GM12878 (cell line): ENCODE measurements around the gene SLC23A1. TPM values are rescaled to one million over a fixed set of nuclear protein-coding genes. Genes with fewer than 3 reads are reported as not detected.

ENCODE experiments used
- ATAC-seq: fragments of 200-7000 bp; cut with Tn5 transposase; 3 replicates; pipeline ENCODE4 v1.9.1; 2020; ENCODE audit warnings: mild to moderate bottlenecking, moderate library complexity
- BruUV-seq: library from RNA; stranded (reverse); fragments of 400-500 nt; replicated peaks from 2 replicates; lab custom pipeline; 2021; lab: Mats Ljungman, UMichigan
- CTCF ChIA-PET: fragments of 300-600 bp; sonication (Branson Sonifier 250); formaldehyde crosslinking; extraction: SDS; loops from one replicate; lab custom pipeline; 2021; ENCODE audit warnings: inconsistent platforms; lab: Yijun Ruan, JAX
- POLR2A ChIA-PET: fragments of 350-600 bp; formaldehyde crosslinking; extraction: SDS; loops from one replicate; lab custom pipeline; 2021; ENCODE audit warnings: inconsistent platforms; lab: Charles Lee
- RAD21 ChIA-PET: fragments of 300-600 bp; sonication (Branson Sonifier 250); formaldehyde crosslinking; loops from one replicate; lab custom pipeline; 2023; ENCODE audit warnings: antibody characterized with exemption; ENCODE audit not compliant: unreplicated experiment; lab: Charles Lee
- SMC1A ChIA-PET: fragments of 300-600 bp; sonication (Branson Sonifier 250); formaldehyde crosslinking; loops from one replicate; lab custom pipeline; 2023; ENCODE audit not compliant: unreplicated experiment, uncharacterized antibody; lab: Charles Lee
- DNase-seq: peaks from one replicate; pipeline ENCODE4 v3.0.0-alpha.2; 2011; ENCODE audit warnings: low read depth, low spot score
- FAIRE-seq: peaks from 3 replicates; lab custom pipeline; 2011; peaks lifted over from hg19 to GRCh38; lab: Jason Lieb, UNC
- H2AFZ ChIP-seq: 2 replicates; pipeline ENCODE4 v1.6.0; 2011; ENCODE audit warnings: low read depth, low read length, control low read depth; ENCODE audit not compliant: control insufficient read depth
- H3K27ac ChIP-seq: 2 replicates; pipeline ENCODE4 v1.5.1; 2011; ENCODE audit warnings: control low read depth; ENCODE audit not compliant: control insufficient read depth, insufficient read depth
- H3K27me3 ChIP-seq, 2 experiments: replicated peaks in 1 of 2; 2 replicates each; pipeline versions ENCODE4 v1.6.0 to v1.6.1; 2011; ENCODE audit warnings: low read length in 1 of 2; ENCODE audit not compliant: control insufficient read depth in 2 of 2, insufficient read depth in 2 of 2
- H3K36me3 ChIP-seq, 2 experiments: 2 replicates each; pipeline ENCODE4 v1.5.1; 2011; ENCODE audit warnings: low read length in 1 of 2; ENCODE audit not compliant: control insufficient read depth in 2 of 2, insufficient read depth in 2 of 2
- H3K4me1 ChIP-seq: 2 replicates; pipeline ENCODE4 v1.6.1; 2011; ENCODE audit warnings: mild to moderate bottlenecking, low read length, moderate library complexity, mixed read lengths; ENCODE audit not compliant: control insufficient read depth, insufficient read depth
- H3K4me2 ChIP-seq: 2 replicates; pipeline ENCODE4 v1.6.0; 2011; ENCODE audit warnings: control low read depth; ENCODE audit not compliant: control insufficient read depth, insufficient read depth
- H3K4me3 ChIP-seq: fragments of 200-600 bp; sonication (generic); 2 replicates; pipeline ENCODE4 v1.5.1; 2016
- H3K79me2 ChIP-seq: 2 replicates; pipeline ENCODE4 v1.6.0; 2011; ENCODE audit warnings: low read length; ENCODE audit not compliant: control insufficient read depth, insufficient read depth
- H3K9ac ChIP-seq: 2 replicates; pipeline ENCODE4 v1.8.0; 2011; ENCODE audit warnings: low read length, control low read depth, mixed read lengths; ENCODE audit not compliant: control insufficient read depth, insufficient read depth
- H3K9me3 ChIP-seq: replicated peaks from 3 replicates; pipeline ENCODE4 v1.5.1; 2011; ENCODE audit warnings: mild to moderate bottlenecking, low read length; ENCODE audit not compliant: control insufficient read depth, insufficient read depth
- H4K20me1 ChIP-seq: 2 replicates; pipeline ENCODE4 v1.6.0; 2011; ENCODE audit not compliant: control insufficient read depth, insufficient read depth
- ASH2L ChIP-seq: fragments of 300-600, 200-600 bp; sonication (generic); IDR thresholded peaks from 2 replicates; pipeline ENCODE4 v1.6.1; 2017; ENCODE audit warnings: low read depth, mild to moderate bottlenecking, borderline replicate concordance
- BCL3 ChIP-seq: IDR thresholded peaks from 2 replicates; pipeline ENCODE4 v1.6.1; 2011; ENCODE audit warnings: borderline replicate concordance, low read depth, mild to moderate bottlenecking, moderate library complexity, low read length; ENCODE audit not compliant: insufficient read depth, poor library complexity, severe bottlenecking
- EP300 ChIP-seq, 2 experiments: fragments of 150-350 bp in 1 of 2; IDR thresholded peaks; 2 replicates each; pipeline ENCODE4 v1.6.1; 2011 to 2012; ENCODE audit warnings: low read depth in 2 of 2, low read length in 2 of 2, borderline replicate concordance in 1 of 2, improper control_type of control experiment in 1 of 2, inconsistent platforms in 1 of 2; ENCODE audit not compliant: control insufficient read depth in 1 of 2
- NFIC ChIP-seq: IDR thresholded peaks from 2 replicates; pipeline ENCODE4 v1.6.1; 2012; ENCODE audit warnings: low read depth, mild to moderate bottlenecking, inconsistent platforms, low read length, moderate library complexity
- POLR2A ChIP-seq: IDR thresholded peaks from 2 replicates; pipeline ENCODE4 v1.6.1; 2011; ENCODE audit warnings: low read depth, mild to moderate bottlenecking, low read length
- POLR2AphosphoS2 ChIP-seq: IDR thresholded peaks from 2 replicates; pipeline ENCODE4 v1.6.1; 2011; ENCODE audit warnings: low read depth, mild to moderate bottlenecking, low read length, improper control_type of control experiment, moderate library complexity
- SIX5 ChIP-seq: IDR thresholded peaks from 2 replicates; pipeline ENCODE4 v1.6.1; 2011; ENCODE audit warnings: mild to moderate bottlenecking, low read depth, low read length, moderate library complexity; ENCODE audit not compliant: severe bottlenecking
- whole genome bisulfite sequencing: methylation state at CpG from one replicate; pipeline ENCODE4 v1.1.6; 2016; ENCODE audit warnings: low lambda C conversion rate; ENCODE audit not compliant: insufficient replicate concordance, insufficient coverage; ENCODE audit errors: missing lambda C conversion rate; 5-methylcytosine and 5-hydroxymethylcytosine counted together
- in situ Hi-C: fragments of 300-500 bp; cut with MboI; formaldehyde crosslinking; loops from 9 replicates; pipeline ENCODE4 v1.14.3; 2018; ENCODE audit warnings: mixed read lengths
- intact Hi-C: fragments of 100-400 bp; cut with micrococcal nuclease; formaldehyde crosslinking; loops from one replicate; pipeline ENCODE4 v1.14.2; 2022; ENCODE audit not compliant: unreplicated experiment
- polyA plus RNA-seq, 11 experiments: library from polyadenylated mRNA; depleted of rRNA in 4 of 11; unstranded in 6 of 11; stranded (reverse) in 5 of 11; fragments of >200 nt; fragmentation: Nextera tagmentation in 4 of 11; fragmentation: Illumina TruSeq in 1 of 11; extraction: Ambion mirVana in 4 of 11; extraction: Trizol in 1 of 11; gene quantifications; 1 replicate in 1 of 11; 2 replicates in 10 of 11; pipeline versions ENCODE4 v1.2.1 to v1.2.3, GENCODE V29; 2011 to 2016; ENCODE audit warnings: inconsistent platforms in 2 of 11, missing spikeins in 2 of 11, low read depth in 1 of 11
- total RNA-seq, 4 experiments: library from RNA; depleted of rRNA in 3 of 4; stranded (reverse); fragments of >200 nt in 3 of 4; fragmentation: Illumina TruSeq in 1 of 4; extraction: Trizol in 1 of 4; gene quantifications; 2 replicates each; pipeline versions ENCODE4 v1.2.1 to v1.2.3, GENCODE V29; 2013 to 2021

Gene SLC23A1
- total and polyA plus RNA-seq, 10 of the 15 experiments (the other 5 are each of a cell fraction or from before 2014, with no cell fraction given): 0.35 to 4.7 (median 1.6) TPM

- Histone ChIP-seq H3K4me3 (no peak overlapping the region), H3K4me1 (peaks cover 31% of the 10 kb centered on the region), H4K20me1 (no peaks in the 10 kb centered on the region), H3K79me2 (peaks cover 10% of the 10 kb centered on the region), H2AFZ (no peak overlapping the region), H3K9ac (no peak overlapping the region), H3K36me3 (no peaks in the 10 kb centered on the region; a peak in 2 of 4 replicates), H3K27ac (no peak overlapping the region), H3K27me3 (no peaks in the 10 kb centered on the region), H3K9me3 (no peaks in the 10 kb centered on the region), H3K4me2 (no peak overlapping the region)
- TF ChIP-seq SIX5: no peak
- no peak for TF ChIP-seq NFIC
- TF ChIP-seq ASH2L: no peak
- no peak for TF ChIP-seq EP300 (IDR thresholded peaks at IDR 0.05; ENCODE audit: borderline replicate concordance in 1 of 2, control insufficient read depth in 1 of 2, low read depth in 2 of 2, low read length in 2 of 2)
- TF ChIP-seq BCL3: no peak
- TF ChIP-seq POLR2AphosphoS2: no peak
- peak; percentile 20; the same call in 1 of the 2 replicates for TF ChIP-seq POLR2A
- ChIA-PET RAD21 (no interaction called here), POLR2A (no interaction called here), SMC1A (no interaction called here), CTCF (no interaction called here)
- in situ Hi-C loops (no loop called here), intact Hi-C loops (no loop called here)
- no TSS peak for BruUV-seq
- ATAC-seq (no peak), FAIRE-seq (no peak), DNase-seq (no peak)
- 40% methylated on average over 3 of the region's 3 CpGs for WGBS
These were observed 290 bp downstream of the SLC23A1 start for GRCh38 chr5:139382807-139383206.
